ENCODE results near the gene TTC21A.

Gene TTC21A

DNA sequence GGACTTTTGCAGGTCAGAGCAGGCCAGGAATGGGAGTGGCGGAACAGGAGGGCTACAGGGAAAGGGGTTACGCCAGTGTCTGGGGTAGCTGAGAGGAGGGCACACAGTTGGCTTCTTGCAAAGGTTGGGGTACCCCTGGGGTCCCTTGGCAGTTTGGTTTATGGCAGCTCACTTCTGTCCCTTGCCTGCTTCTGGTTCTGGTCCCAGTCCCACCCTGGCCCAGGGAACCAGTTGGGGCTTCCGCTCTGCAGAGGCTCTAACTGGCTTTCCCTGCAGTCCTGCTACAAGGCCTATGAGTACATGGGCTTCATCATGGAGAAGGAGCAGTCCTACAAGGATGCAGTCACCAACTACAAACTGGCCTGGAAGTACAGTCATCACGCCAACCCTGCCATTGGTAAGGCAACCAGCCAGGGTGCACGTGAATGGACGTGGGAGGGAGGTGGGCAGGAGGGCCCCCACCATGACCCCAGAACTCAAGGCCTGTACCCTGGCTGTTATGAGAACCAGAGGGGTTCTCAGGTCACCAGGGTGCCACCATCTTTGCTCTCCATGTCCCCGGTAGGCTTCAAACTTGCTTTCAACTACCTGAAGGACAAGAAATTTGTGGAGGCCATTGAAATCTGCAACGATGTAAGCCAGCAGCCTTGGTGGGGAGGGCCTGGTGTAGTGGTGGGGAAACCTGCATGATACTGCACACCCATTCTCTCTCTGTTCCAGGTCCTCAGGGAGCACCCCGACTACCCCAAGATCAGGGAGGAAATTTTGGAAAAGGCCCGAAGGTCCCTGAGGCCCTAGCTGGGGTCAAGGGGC, 30.7 kb downstream of the TTC21A start:
- ATAC-seq (peak; percentile 4), DNase-seq (no peak)

DNA sequence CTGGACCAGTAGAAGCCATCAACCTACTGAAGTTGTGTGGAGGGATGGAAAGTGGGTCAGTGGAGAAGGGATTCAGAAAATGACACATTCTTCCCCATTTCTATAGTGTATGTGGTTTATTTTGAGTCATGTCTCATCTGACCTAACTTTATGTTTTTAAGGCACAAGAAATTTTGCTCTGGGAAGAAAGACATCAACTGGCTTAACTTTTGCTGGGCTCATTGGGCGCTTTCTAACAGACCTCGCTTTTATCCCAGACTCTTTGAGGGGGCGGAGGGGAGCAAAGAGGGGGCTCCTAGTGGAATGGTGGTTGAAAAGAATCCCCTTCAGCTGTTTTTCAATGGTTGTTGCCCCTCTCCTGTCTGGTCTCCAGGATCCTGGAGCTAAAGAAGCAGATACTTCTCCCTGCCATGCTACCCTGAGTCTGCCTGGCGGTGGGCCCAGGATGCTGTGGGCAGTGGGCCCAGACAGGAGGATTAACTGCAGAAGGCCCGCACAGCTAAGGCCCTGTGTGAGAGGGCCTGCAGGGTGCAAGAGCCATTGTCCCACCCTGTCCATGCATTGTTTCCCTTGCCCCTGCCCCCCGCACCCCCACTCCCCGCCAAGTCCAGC, 31.4 kb downstream of the TTC21A start:
- DNase-seq: no peak
- peak; percentile 45 for ATAC-seq

DNA sequence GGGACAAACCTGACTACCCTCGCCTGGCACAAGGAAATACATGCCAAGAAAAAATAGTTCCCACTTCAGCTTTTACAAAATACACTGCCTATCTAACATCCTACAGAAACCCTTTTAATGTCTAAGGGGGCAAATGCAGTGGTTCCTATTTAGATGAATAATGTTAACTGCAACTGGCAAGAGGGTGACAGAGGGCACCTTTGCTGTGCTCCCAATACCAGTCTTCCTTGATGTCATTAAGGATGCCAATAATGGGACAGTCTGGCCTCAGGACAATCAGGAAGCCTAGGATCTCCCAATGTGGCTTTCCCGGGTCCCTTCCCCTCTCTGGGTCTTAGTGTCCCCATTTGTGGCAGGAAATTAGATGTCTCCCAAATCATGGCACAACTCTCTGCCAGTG, 32.0 kb downstream of the TTC21A start:
- ATAC-seq: no peak
- no peak for DNase-seq

DNA sequence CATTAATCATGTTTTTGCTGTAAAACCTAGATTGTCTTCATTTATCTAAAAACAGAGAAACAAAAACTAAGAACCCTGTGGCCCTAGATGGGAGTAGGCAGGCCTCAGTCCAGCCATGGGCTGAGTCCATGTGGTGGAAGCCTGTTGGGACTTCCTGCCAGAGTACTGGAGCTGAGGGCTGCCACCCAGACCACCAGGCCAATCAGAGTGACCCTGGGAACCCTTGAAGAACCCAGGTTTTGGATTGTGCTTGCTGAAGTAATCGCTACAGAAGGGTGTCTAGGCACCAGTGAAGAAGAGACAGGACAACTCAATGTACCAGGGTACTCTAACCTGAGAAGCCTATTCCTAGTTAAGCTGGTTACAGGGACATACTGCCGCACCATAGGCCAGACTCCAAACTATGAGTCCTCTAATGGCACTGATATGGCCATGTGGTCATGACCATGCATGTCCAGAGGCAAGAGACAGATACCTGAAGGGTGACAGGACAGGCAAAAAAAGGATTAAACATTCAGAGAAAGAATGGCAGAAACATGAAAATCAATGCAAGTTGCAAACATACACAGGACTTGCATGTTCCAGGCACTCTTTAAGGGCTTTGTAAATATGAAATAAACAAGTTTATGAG, 33.0 kb downstream of the TTC21A start:
- DNase-seq (no peak), ATAC-seq (no peak)

DNA sequence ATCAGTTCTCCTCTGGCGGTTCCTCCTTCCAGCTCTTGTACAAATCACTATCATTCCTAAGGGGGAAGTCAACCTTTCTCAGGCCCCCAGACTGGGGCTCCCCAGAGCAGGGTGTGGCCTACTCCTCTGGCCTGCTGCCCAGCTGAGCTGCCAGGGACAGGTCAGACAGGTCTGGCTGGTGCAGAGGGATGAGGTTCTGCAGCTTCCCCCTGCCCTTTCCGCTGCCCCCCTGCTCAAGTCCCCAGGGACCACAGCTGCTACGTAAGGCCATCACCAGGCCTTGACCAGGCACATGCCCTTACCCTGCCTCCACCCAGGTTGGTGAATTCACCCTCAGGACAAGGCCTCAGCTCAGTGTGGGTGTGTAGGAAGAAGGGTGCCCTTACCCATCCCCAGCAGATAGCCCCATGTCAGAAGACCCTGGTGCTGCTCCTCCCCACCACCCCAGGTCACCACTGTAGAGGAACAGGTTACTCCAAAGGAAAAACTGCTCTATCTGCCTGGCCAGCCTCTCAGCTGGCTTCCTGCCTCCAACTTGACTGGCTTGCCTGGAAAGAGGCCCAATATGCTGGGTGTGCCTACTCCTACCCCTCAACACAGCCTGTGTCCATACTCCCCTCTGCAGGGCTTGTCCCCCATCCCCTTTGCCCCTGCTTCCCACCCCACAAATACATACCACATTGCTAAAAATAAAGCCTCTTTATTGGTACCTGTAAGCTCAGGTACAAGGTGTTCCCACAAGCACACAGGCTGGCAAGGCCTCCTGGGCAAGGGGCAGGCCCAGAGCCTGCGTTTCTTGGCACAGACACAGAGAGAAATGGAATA, 33.9 kb downstream of the TTC21A start:
- DNase-seq: no peak
- ATAC-seq: peak; percentile 12

DNA sequence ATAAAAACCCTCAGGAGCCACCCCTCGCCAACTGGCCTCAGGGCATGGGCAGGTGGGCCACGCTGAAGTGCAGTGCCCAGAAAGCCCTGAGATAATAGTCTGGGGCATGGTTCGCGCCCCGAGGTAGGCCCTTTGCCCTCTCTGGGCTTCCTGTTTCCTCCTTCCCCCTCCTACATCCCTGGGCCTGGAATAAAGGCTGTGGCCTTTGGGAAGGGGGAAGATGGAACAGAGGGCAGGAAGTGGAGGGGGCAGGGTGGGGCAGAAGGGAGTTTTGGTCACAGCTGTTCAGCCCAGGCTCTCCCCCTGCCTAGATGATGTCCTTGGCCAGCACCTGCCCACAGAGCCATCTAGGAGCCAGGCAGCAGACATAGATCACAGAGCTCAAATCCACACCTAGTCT, 34.6 kb downstream of the TTC21A start:
- ATAC-seq (no peak), DNase-seq (no peak)

DNA sequence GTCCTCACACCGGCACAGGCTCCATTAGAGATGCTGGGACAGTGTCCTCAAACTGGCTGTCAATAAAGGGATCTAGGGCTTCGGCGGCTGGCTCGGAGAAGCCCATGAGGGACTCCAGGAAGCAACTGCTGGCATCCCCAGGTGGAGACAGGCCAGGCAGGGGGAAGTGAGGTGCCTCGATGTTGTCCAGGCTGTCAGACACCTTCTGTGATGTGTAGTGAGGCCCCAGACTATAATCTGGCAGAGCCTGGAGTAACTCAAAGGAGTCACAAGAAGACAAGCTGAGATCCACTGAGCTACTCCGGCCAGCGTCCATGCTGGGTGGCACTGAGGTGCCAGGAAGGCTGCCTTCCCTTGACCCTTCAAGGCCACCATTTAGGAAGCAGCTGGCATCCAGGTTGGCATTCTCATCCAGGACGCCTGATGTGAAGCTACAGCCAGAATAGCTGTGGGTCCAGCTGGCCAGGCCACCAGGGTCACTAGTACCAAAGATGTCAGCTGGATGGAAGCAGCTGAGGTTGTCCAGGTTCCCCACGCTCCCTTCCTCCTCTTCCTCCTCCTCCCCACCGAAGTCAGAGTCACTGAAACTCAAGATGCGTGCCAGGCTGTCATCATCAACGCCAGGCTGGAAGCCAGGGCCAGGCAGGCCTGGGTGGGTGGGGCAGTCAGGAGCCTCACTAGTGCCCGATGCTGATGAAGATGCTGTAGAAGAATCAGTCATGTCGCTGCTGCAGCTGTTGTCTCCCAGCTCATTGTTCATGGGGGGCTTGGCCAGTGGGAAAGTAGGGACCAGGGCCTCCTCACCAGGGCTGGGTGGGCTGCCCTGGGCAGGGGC, 35.8 kb downstream of the TTC21A start:
- no peak for ATAC-seq

DNA sequence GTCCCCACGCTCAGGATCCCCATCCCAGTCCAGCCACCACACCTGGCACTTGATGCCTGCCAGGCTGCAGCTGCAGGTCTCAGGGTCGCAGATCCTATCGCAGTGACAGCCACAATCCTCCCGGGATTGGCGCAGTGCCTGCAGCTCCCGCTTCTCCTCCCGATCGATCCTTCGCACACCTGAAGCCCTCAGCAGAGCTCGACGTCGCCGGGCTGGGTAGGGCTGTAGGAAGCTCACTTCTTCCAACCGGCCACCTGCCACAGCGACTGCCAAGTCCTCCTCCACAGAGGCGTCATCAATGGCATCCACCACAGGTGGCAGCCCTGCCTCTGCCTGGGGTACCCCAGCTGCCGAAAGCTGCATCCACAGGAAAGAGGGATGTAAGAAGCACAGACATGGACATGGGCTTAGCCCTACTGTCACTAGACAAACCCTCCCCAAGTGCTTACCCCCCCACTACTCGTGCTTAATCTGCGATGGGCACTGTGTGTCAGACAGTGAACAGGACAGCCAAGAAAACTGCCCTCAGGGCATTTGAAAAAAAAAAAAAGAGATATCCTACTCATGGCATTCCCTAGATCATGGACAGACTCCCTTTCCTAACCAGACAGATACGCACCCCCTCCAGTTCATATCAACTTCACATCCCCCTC, 36.7 kb downstream of the TTC21A start:
- ATAC-seq (no peak), DNase-seq (no peak)

More for the DNA sequence above, 35.8 kb downstream of the TTC21A start:
- DNase-seq: no peak

DNA sequence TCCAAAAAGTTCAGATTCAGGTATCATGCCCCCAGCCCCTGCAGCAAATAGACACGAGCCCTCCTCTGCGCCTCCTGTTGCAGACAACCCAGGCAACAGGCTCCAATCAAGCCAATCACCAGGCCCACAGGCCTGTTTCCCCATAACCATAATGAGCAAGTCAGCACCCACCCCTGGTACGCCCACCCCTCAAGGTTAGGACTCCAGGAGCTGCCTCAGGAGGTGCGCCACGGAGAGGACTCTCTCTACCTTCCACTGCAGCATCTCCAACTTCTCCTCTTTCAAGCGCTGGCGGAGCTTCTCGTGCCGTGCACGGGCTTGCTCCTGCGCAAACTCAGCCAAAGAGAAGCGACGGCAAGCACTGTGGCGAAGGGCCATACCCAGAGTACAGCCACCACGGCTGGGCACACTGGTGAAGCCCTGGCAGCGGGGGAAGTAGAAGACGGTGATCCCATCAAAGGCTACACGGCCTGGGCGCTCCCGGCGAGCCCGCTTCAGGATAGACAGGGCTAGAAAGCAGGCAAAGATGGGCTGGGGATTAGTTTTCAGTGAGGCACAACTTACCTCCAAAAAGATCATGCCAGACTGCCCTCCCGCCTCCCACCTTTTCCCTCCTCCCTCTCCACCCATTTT, 37.4 kb downstream of the TTC21A start:
- DNase-seq (no peak), ATAC-seq (no peak)

DNA sequence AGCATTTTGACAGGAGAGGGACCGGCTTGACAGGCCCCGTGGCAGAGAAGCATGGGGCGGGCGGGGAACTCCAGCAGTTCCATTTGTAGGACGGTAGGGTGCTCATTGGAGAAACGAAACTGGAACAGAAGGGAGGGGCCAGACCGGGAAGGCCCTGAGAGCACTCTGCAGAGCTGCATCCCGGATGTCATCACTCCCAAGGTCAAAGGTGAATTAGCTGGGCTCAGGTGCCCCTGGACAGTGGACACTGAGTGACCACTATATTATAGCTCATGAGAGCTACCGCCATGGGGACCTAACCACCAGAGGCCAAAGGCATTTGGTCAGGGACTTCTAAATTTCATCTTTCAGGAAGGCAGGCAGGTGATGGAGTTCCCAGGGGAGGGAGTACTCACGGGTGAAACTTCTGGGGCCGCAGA, 38.6 kb downstream of the TTC21A start:
- ATAC-seq (no peak), DNase-seq (no peak)

DNA sequence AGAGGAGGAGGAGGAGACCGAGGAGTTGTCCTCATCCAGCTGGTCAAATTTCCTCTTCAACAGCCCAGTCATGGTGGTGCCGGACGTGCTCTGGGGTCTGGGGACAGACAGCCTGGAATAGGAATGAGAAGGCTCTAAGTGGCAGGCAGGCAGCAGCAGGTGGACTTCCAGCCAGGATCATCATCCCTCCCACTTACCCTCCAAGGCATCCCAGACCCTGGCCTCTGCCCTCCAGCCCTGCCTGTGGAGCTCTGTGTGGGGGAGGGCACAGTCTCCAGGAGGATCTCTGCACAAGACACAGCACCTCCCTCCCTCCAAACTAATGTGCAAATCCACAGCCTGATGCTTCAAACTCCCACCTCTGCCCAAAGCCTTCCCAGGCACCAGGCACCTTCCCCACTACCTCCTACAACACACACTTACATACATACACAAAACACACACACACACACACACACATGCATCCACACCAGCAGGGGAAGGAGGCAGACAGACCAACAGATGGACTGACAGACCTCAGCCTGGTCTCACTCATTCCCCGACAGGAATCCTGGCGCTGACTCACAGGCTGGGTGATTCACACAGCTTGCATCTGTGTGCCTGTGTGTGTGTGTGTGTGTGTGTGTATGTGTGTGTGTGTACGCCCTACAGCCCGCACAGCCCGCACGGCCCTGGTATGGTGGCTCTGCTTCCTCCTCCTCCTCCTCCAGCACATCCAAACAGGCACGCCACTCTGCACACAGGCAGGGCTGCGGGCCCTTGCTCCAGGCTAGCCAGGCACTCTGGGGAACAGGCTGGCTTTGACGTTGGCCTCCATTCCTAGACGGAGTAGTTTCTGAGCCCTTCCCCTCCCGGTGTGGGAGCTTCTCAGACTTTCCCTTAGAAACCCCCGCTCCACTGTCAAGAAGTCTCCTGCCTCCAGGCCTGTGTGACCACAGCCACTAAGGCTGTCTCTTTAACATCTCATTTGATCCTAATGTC, 39.4 kb downstream of the TTC21A start:
- DNase-seq (peak; percentile 77), ATAC-seq (peak; percentile 71)

DNA sequence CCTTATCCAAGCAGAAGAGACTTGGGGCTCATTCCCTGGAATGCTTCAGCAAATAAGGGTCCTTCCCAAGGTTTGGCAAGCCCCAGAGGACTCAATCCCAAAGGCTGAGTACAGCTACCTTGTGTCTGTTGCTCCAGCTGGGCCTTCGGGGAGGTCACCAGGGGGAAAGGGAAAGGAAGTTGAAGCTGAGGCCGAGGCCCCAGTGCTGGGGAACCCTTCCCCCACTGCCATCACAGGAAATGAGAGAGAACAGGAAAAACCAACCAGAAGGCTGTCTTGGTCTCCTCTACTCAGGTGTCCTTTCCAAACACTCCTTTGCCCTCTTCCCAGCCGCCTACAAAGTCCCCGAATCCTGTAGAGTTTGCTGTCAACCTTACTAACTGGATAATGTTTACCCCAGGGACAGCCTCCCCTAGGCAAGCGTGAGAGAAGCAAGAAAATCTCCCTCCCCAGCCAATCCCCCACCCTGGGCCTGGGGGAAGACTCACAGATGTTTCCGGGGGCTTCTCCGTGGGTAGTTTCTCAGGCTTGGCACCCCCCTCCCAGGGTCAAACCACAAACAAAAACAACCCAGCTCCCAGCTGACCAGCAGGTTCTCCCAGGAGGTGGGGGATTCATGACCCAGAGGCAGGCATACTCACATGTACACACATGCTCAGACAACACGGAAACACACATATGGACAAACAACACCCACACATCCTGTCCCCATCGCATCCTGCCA, 40.4 kb downstream of the TTC21A start:
- no peak for ATAC-seq
- peak; percentile 55 for DNase-seq

DNA sequence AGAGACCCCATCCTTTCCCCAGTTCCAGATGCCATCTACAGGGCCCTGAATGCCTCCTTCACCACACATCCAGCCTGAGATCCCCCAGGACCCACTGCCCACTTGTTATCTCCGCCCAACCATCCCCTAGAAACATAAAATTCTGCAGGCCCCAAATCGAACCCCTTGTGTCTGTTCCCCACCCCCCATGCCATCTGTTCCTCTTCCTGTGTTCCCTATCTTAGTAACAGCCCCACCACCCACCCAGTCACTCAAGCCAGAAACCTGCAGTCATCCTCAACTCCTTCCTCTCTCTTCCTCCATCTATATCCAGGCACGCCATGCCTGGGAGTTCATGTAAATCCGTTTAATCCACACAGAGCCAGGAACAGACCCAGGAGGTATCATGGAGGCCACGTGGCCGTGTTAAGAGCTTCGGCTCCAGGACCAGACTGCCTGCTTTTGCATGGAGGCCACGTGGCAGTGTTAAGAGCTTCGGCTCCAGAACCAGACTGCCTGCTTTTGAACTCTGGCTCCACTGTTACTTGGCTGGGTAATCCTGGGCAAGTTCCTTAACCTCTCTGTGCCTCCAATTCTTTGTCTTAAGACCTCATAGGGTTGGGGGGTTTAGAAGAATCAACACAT, 41.1 kb downstream of the TTC21A start:
- DNase-seq (no peak), ATAC-seq (no peak)

DNA sequence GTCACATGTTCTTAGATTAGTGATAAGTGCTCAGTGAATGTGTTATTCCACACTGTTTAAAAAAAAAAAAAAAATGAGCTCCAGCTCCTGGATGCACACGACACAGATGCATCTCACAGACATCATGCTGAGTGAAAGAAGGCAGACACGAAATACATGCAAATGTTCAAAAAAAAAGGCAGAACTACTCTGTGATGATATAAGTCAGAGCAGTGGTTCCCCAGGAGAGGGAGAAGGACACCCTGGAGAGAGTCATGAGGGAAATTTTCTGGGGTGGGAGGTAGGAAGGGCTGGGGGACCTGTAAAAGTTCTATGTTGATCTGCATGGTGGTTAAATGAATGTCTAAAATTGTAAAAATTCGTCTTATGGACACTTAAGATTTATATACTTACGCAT, 41.6 kb downstream of the TTC21A start:
- no peak for ATAC-seq
- DNase-seq: no peak

DNA sequence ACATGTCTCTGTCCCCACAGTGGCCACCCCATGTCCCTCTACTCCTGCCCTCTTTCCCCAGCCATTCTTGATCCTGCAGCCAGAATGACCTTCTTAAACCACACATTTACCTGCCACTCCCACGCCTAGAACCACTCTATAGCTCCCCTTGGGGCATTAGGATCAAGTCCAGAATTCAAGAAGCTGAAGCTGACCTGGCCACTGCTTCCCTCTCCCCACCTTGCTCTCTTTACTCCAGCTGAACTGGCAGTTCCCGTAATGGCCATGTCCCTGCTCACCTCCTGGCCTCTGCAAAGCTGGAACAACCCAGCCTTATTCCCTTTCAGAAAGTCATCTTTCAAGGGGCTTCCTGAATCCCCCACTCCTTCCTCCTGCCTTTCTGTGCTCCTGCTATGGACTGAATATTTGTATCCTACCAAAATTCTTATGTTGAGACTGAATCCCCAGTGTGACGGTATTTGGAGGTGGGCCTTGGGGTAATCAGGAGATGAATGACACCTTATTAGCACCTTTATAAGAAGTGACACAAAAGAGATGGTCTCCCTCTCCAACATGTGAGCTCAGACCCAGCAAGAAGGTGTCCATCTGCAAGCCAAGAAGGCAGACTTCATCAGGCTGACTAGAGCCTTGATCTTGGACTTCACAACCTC, 42.1 kb downstream of the TTC21A start:
- ATAC-seq: no peak
- DNase-seq: no peak

DNA sequence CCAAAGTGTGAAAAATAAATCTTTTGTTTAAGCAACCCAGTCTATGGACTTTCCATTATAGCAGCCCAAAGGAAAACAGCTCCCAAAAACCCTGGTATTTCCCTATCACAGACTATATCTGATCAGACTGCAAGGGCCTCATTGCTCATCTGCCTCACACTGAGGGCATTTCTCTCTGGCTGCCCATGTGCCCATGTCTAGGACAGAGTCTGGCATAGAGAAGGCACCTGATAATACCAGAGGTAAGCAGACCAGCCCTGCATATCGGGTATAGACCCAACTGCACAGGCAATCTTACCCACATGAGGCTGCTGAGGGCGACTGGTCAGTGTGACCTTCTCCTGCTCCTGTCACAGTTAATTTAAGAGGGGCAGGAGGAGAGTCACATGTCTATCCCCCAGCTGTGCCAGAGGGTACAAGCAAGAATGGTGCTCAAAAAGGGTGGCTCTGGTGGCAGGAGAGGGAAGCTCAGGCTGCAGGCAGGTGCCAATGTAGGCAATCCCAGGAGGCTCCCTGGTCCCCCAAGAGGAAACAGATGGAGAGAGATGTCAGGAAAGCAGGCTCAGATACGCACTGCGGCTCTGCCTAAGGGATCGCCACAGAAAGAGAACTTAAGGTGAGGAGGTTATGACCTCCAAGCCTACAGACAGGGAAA, 42.8 kb downstream of the TTC21A start:
- no peak for ATAC-seq

More for the DNA sequence above, 42.8 kb downstream of the TTC21A start:
- no peak for DNase-seq

Data from stimulated activated naive CD8-positive, alpha-beta T cell treated with anti-CD3 and anti-CD28 coated beads, Interleukin-15, Interleukin-2, amounts not matched to agents 100 U/mL and 50 U/mL, for 24 hours (primary cell).